ENCODE data around the gene MGAM2.

Gene MGAM2

GRCh38 chr7:142111499-142111898 is at the start of gene MGAM2:
Gene MGAM2 (plus strand): TSS chr7:142111718. CDS start chr7:142116874, 5,156 bp downstream.
- Histone ChIP-seq H3K9me3 (ENCODE audit: control insufficient read depth, insufficient read depth, low read length) (no peaks in the 10 kb centered on the region), H3K36me3 (ENCODE audit: control insufficient read depth, insufficient read depth, low read length) (no peaks in the 10 kb centered on the region), H3K9ac (ENCODE audit: low read depth, low read length) (no peak within 1 kb of the TSS), H3K4me1 (ENCODE audit: control insufficient read depth, insufficient read depth, low read length) (no peaks in the 10 kb centered on the region), H3K27me3 (ENCODE audit: control insufficient read depth, insufficient read depth, low read length) (no peaks in the 10 kb centered on the region), H3K4me3 (ENCODE audit: low read depth, low read length) (no peak within 1 kb of the TSS)

- no peaks in the 10 kb centered on the region for H3K36me3 ChIP-seq (ENCODE audit: control insufficient read depth, insufficient read depth, low read length)
- H3K4me1 ChIP-seq (ENCODE audit: control insufficient read depth, insufficient read depth, low read length): no peaks in the 10 kb centered on the region
- no peaks in the 10 kb centered on the region for H3K27me3 ChIP-seq (ENCODE audit: control insufficient read depth, insufficient read depth, low read length)
These were observed 47.7 kb upstream of the MGAM2 start for GRCh38 chr7:142063551-142064442.

GRCh38 chr7:142066536-142066935 is 45.0 kb upstream of the MGAM2 start:
- Histone ChIP-seq H3K9me3 (ENCODE audit: control insufficient read depth, insufficient read depth, low read length) (no peaks in the 10 kb centered on the region), H3K4me3 (ENCODE audit: low read depth, low read length) (no peak overlapping the region), H3K9ac (ENCODE audit: low read depth, low read length) (no peak overlapping the region), H3K36me3 (ENCODE audit: control insufficient read depth, insufficient read depth, low read length) (no peaks in the 10 kb centered on the region), H3K4me1 (ENCODE audit: control insufficient read depth, insufficient read depth, low read length) (no peaks in the 10 kb centered on the region), H3K27me3 (ENCODE audit: control insufficient read depth, insufficient read depth, low read length) (no peaks in the 10 kb centered on the region)

More at GRCh38 chr7:142063551-142064442, 47.7 kb upstream of the MGAM2 start:
- no peaks in the 10 kb centered on the region for H3K9me3 ChIP-seq (ENCODE audit: control insufficient read depth, insufficient read depth, low read length)
- no peak overlapping the region for H3K4me3 ChIP-seq (ENCODE audit: low read depth, low read length)
- no peak overlapping the region for H3K9ac ChIP-seq (ENCODE audit: low read depth, low read length)

- H3K4me1 ChIP-seq (ENCODE audit: control insufficient read depth, insufficient read depth, low read length): no peaks in the 10 kb centered on the region
These were observed 33.8 kb upstream of the MGAM2 start for GRCh38 chr7:142077762-142078161.

GRCh38 chr7:142083605-142084004 is 27.9 kb upstream of the MGAM2 start:
- no peaks in the 10 kb centered on the region for H3K4me1 ChIP-seq (ENCODE audit: control insufficient read depth, insufficient read depth, low read length)
- no peak overlapping the region for H3K4me3 ChIP-seq (ENCODE audit: low read depth, low read length)

More at GRCh38 chr7:142077762-142078161, 33.8 kb upstream of the MGAM2 start:
- Histone ChIP-seq H3K4me3 (ENCODE audit: low read depth, low read length) (no peak overlapping the region), H3K27me3 (ENCODE audit: control insufficient read depth, insufficient read depth, low read length) (no peaks in the 10 kb centered on the region), H3K9ac (ENCODE audit: low read depth, low read length) (no peak overlapping the region), H3K36me3 (ENCODE audit: control insufficient read depth, insufficient read depth, low read length) (no peaks in the 10 kb centered on the region), H3K9me3 (ENCODE audit: control insufficient read depth, insufficient read depth, low read length) (no peaks in the 10 kb centered on the region)

GRCh38 chr7:142085428-142085827 is 26.1 kb upstream of the MGAM2 start:
- H3K4me3 ChIP-seq (ENCODE audit: low read depth, low read length): no peak overlapping the region
- no peak overlapping the region for H3K9ac ChIP-seq (ENCODE audit: low read depth, low read length)
- no peaks in the 10 kb centered on the region for H3K36me3 ChIP-seq (ENCODE audit: control insufficient read depth, insufficient read depth, low read length)
- no peaks in the 10 kb centered on the region for H3K27me3 ChIP-seq (ENCODE audit: control insufficient read depth, insufficient read depth, low read length)
- no peaks in the 10 kb centered on the region for H3K4me1 ChIP-seq (ENCODE audit: control insufficient read depth, insufficient read depth, low read length)
- H3K9me3 ChIP-seq (ENCODE audit: control insufficient read depth, insufficient read depth, low read length): no peaks in the 10 kb centered on the region

More at GRCh38 chr7:142083605-142084004, 27.9 kb upstream of the MGAM2 start:
- Histone ChIP-seq H3K36me3 (ENCODE audit: control insufficient read depth, insufficient read depth, low read length) (no peaks in the 10 kb centered on the region), H3K9me3 (ENCODE audit: control insufficient read depth, insufficient read depth, low read length) (no peaks in the 10 kb centered on the region), H3K27me3 (ENCODE audit: control insufficient read depth, insufficient read depth, low read length) (no peaks in the 10 kb centered on the region), H3K9ac (ENCODE audit: low read depth, low read length) (no peak overlapping the region)

GRCh38 chr7:142088022-142088714 is 23.4 kb upstream of the MGAM2 start:
- Histone ChIP-seq H3K4me3 (ENCODE audit: low read depth, low read length) (no peak overlapping the region), H3K9me3 (ENCODE audit: control insufficient read depth, insufficient read depth, low read length) (no peaks in the 10 kb centered on the region), H3K4me1 (ENCODE audit: control insufficient read depth, insufficient read depth, low read length) (no peaks in the 10 kb centered on the region), H3K9ac (ENCODE audit: low read depth, low read length) (no peak overlapping the region), H3K27me3 (ENCODE audit: control insufficient read depth, insufficient read depth, low read length) (no peaks in the 10 kb centered on the region), H3K36me3 (ENCODE audit: control insufficient read depth, insufficient read depth, low read length) (no peaks in the 10 kb centered on the region)

- Histone ChIP-seq H3K9ac (ENCODE audit: low read depth, low read length) (no peak overlapping the region), H3K4me3 (ENCODE audit: low read depth, low read length) (no peak overlapping the region), H3K9me3 (ENCODE audit: control insufficient read depth, insufficient read depth, low read length) (no peaks in the 10 kb centered on the region), H3K36me3 (ENCODE audit: control insufficient read depth, insufficient read depth, low read length) (no peaks in the 10 kb centered on the region), H3K4me1 (ENCODE audit: control insufficient read depth, insufficient read depth, low read length) (no peaks in the 10 kb centered on the region), H3K27me3 (ENCODE audit: control insufficient read depth, insufficient read depth, low read length) (no peaks in the 10 kb centered on the region)
These were observed 22.5 kb upstream of the MGAM2 start for GRCh38 chr7:142089035-142089434.

- Histone ChIP-seq H3K9me3 (ENCODE audit: control insufficient read depth, insufficient read depth, low read length) (no peaks in the 10 kb centered on the region), H3K9ac (ENCODE audit: low read depth, low read length) (no peak overlapping the region), H3K4me3 (ENCODE audit: low read depth, low read length) (no peak overlapping the region), H3K4me1 (ENCODE audit: control insufficient read depth, insufficient read depth, low read length) (no peaks in the 10 kb centered on the region), H3K27me3 (ENCODE audit: control insufficient read depth, insufficient read depth, low read length) (no peaks in the 10 kb centered on the region), H3K36me3 (ENCODE audit: control insufficient read depth, insufficient read depth, low read length) (no peaks in the 10 kb centered on the region)
These were observed 19.6 kb upstream of the MGAM2 start for GRCh38 chr7:142091961-142092360.

GRCh38 chr7:142094861-142095260 is 16.7 kb upstream of the MGAM2 start:
- Histone ChIP-seq H3K27me3 (ENCODE audit: control insufficient read depth, insufficient read depth, low read length) (no peaks in the 10 kb centered on the region), H3K4me1 (ENCODE audit: control insufficient read depth, insufficient read depth, low read length) (no peaks in the 10 kb centered on the region), H3K9me3 (ENCODE audit: control insufficient read depth, insufficient read depth, low read length) (no peaks in the 10 kb centered on the region), H3K9ac (ENCODE audit: low read depth, low read length) (no peak overlapping the region), H3K36me3 (ENCODE audit: control insufficient read depth, insufficient read depth, low read length) (no peaks in the 10 kb centered on the region), H3K4me3 (ENCODE audit: low read depth, low read length) (no peak overlapping the region)

GRCh38 chr7:142097571-142097970 is 13.9 kb upstream of the MGAM2 start:
- no peak overlapping the region for H3K4me3 ChIP-seq (ENCODE audit: low read depth, low read length)
- no peaks in the 10 kb centered on the region for H3K36me3 ChIP-seq (ENCODE audit: control insufficient read depth, insufficient read depth, low read length)
- H3K27me3 ChIP-seq (ENCODE audit: control insufficient read depth, insufficient read depth, low read length): no peaks in the 10 kb centered on the region
- H3K4me1 ChIP-seq (ENCODE audit: control insufficient read depth, insufficient read depth, low read length): no peaks in the 10 kb centered on the region
- H3K9ac ChIP-seq (ENCODE audit: low read depth, low read length): no peak overlapping the region
- H3K9me3 ChIP-seq (ENCODE audit: control insufficient read depth, insufficient read depth, low read length): no peaks in the 10 kb centered on the region

GRCh38 chr7:142098004-142098403 is 13.5 kb upstream of the MGAM2 start:
- H3K4me3 ChIP-seq (ENCODE audit: low read depth, low read length): no peak overlapping the region
- no peaks in the 10 kb centered on the region for H3K4me1 ChIP-seq (ENCODE audit: control insufficient read depth, insufficient read depth, low read length)
- H3K27me3 ChIP-seq (ENCODE audit: control insufficient read depth, insufficient read depth, low read length): no peaks in the 10 kb centered on the region
- no peaks in the 10 kb centered on the region for H3K36me3 ChIP-seq (ENCODE audit: control insufficient read depth, insufficient read depth, low read length)
- no peaks in the 10 kb centered on the region for H3K9me3 ChIP-seq (ENCODE audit: control insufficient read depth, insufficient read depth, low read length)
- no peak overlapping the region for H3K9ac ChIP-seq (ENCODE audit: low read depth, low read length)
